Left renal pelvis (tissue), 4 donors: Measurements from ENCODE around the gene SYT2. TPM values are rescaled to one million over a fixed set of nuclear protein-coding genes. Genes with fewer than 3 reads are reported as not detected.
A peak's percentile ranks its signal among the peaks of the same experiment; 100 is the strongest.
"Not testable (repeated sequence)": the region's sequence is repeated elsewhere in the genome, so short reads cannot be mapped to it uniquely, and the experiment has no call there.

Experiments used
- DNase-seq, 4 donors: peaks; one replicate each; pipeline ENCODE4 v3.0.0-alpha.2; 2013; ENCODE audit warnings: low read depth in 4 of 4, low spot score in 3 of 4
- polyA plus RNA-seq, 4 donors: library from polyadenylated mRNA; unstranded; fragments of 120-200 nt; gene quantifications; one replicate each; pipeline ENCODE4 v1.2.1, GENCODE V29; 2013; ENCODE audit not compliant: insufficient read length in 4 of 4

The SYT2 gene
- polyA plus RNA-seq, 4 donors = 2.0 to 3.0 (median 2.0) TPM

DNA sequence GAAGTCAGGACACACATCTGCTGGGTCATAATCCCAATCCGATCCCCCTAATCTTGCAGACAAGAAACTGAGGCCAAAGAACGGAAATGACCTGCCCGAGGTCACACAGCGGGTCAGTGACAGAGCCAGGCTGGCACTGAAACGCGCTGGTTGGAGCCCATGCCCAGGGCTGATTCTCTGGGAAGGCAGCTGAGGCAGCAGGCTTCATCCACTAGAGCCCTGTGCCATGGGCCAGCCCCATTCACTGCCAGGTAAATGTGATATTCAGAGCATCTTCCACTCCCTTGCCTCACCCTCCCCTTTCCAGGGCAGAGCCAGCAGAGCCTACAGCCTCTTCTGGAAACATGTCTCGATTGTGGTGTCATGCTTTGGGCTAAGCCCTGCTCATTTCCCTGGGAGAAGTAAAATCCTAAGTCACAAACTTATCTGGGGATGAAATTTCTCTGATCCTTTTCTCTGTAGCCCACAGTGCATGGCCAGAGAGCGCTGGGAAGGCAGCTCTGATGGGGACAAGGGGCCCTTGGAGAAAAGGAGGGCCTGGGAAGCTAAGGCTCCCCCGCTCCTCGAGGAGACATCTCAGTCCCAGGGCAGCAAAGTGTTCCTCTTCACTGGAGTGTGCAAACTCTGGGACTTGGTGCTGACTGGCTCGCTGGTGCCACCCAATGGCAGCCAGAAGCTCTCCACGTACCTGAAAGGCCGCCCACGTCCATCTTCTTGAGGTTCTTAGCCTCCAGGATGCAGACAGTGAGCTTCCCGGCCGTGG, 110.4 kb downstream of the SYT2 start:
- no peak for DNase-seq

DNA sequence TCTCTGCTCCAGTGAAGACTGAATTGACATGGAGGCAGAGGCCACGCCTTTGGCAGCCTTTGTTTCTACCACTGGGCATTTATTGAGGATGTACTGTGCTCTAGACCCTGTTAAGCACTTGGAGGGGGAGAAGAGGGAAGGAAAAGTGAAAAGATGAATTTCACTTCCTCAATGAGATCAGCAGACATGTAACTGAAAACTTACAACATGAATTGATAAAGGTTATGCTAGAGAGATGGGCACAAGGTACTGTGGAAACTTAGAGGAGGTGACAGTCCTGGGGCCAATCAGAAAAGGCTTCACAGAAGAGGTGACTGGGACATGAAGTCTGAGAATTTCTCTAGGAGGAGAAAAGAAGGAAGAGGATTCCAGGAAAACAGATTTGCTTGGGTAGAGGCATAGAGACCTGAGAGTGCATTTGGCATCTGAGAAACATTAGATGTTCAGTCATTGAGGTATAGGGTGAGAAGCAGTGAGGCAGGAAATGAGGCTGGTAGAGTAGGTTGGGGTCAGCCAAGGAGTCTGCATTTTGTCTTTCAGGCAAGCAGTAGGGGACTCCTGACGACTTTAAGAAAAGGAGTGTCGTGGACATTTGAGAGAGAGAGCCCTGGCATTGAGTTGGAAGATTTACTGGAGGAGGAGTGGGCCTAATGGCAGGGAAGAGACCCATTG, 113.0 kb downstream of the SYT2 start:
- DNase-seq = no peak

- no peak for DNase-seq
Measured at GRCh38 chr1:202596638-202597037, 113.6 kb downstream of the SYT2 start.

DNA sequence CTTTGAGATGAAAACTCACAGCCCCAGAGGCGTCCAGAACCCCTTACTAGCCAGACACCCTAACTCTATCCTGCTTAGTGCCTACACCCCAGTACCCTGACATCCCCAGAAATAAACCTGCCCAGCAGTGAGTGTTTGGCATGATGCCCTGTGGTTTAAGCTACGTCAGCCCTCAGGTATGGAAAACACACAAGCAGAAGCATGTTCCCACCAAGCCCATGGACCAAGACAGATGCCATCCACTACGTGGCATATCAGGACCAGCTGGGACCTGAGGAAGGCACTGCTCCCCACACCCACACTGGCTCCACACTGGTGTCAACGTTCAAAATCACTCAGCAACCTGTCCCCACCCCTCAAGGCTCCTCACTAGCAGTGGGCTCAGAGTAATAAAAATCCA, 116.4 kb downstream of the SYT2 start:
- DNase-seq = no peak

DNA sequence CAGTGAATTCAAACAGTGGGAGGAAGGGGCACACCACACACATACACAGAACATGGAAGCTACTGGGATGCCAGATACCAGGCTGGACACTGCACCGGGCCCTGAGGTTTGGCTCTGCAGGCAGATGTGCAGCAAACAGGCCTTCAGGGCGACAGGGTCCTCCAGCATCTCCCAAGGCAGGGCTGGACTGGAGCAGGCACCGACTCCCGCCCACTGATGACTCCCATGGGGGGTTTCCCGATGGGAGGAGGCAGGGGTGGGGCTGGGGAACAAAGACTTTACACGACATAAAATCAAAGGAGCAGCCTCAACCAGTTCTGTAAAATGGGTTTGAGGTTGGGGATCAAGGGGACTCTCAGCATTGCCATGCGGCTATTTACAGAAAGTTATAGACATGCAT, 118.1 kb downstream of the SYT2 start:
- DNase-seq = no peak

DNA sequence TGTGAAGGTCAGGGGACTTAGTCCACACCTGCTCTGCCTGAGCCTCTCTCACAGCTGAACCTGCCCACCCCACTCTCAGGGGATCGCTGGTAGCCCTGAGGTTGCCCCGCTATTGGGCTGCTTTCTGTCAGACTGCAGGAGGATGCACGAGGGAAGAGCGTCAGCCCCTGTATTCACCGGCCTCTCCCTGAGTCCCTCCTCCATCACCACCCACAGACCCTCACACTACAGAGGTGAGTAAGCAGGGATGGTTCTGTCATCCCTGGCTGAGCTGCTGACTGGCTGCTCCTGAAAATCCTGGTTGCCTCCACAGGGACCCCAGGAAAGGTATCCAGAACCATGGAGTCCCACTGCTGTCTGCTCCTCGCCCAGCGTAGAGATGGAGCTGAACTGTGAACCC, 118.7 kb downstream of the SYT2 start:
- no peak for DNase-seq

GRCh38 chr1:202590975-202591411, 119.3 kb downstream of the SYT2 start:
- DNase-seq = no peak

GRCh38 chr1:202590126-202590525, 120.1 kb downstream of the SYT2 start:
- no peak for DNase-seq

DNA sequence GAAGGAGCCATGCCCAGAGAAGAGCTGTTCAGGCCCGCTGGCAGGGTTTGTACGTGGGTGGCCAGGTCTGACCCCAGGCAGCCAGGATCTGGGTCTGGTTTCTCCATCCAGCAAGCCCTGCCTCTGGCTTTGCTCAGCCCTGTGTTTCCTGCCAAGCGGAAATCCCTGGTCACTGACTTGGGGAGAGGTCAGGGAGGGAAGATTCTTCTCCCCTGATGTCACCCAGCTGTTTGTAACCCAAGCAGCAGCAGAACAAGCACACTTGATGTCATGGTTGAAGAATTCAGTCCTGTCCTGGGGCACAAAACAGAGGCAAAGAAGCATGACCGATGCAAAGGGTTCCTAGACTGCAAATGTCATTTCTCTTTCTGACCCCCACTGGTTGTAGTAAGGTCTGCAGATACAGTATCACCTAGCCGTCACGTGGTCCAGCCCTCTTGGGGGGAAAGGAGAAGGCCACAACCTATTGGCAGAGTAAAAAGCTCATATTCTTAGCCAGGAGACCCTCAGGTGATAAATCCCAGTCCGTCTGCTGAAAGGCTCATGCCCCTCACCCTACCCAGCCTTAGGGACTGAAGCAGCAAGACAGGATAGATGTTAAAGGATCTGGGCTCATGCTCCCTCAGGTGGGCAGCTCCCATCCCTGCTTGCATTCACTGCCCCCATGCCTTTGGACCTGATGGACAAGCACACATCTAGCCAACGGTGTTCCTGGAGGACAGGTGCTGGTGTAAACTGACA, 120.9 kb downstream of the SYT2 start:
- DNase-seq = peak; percentile 76 to 89 (median 80)

- no peak for DNase-seq
Measured at GRCh38 chr1:202588503-202589189, 121.6 kb downstream of the SYT2 start.

- no peak for DNase-seq
Measured at GRCh38 chr1:202587859-202588485, 122.3 kb downstream of the SYT2 start.

GRCh38 chr1:202586871-202587270, 123.4 kb downstream of the SYT2 start:
- no peak for DNase-seq

DNA sequence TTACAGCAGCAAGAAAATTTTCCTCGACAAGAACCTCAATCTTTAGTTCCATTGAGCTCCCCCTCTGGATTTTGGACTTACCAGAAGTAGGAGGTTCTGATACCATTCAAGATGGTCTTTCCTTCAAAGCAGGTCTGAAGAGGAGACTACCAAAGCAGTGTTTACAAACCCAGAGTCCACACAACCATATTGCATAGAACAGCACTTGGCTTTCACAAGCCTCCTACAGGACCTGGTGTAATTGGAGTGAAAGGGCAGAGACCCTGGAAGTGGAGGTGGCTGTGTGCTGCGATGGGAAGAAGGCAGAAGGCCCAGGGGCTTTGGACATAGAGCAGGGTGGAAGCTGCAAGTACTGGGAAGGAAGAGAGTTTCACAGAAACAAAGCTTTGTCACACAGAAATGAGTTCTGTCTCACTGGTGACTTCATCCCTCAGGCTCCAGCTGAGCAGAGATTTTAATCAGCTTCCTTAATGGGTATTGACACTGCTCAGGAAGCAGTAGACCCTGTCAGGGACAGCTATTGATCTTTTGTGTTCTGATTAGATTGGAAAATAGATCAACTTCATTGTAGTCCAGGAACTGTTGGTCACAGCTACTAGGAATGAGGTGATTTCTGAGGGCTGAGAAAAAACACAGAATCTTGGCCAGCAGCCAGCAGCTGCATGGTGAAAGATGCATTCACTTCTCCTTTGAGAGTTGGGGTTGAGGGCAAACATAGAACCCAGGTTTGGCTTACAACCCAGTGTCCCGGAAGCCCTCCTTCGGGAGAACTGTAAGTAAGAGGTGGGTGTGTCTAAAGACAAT, 124.0 kb downstream of the SYT2 start:
- DNase-seq = no peak

GRCh38 chr1:202585590-202585933, 124.7 kb downstream of the SYT2 start:
- DNase-seq = no peak

DNA sequence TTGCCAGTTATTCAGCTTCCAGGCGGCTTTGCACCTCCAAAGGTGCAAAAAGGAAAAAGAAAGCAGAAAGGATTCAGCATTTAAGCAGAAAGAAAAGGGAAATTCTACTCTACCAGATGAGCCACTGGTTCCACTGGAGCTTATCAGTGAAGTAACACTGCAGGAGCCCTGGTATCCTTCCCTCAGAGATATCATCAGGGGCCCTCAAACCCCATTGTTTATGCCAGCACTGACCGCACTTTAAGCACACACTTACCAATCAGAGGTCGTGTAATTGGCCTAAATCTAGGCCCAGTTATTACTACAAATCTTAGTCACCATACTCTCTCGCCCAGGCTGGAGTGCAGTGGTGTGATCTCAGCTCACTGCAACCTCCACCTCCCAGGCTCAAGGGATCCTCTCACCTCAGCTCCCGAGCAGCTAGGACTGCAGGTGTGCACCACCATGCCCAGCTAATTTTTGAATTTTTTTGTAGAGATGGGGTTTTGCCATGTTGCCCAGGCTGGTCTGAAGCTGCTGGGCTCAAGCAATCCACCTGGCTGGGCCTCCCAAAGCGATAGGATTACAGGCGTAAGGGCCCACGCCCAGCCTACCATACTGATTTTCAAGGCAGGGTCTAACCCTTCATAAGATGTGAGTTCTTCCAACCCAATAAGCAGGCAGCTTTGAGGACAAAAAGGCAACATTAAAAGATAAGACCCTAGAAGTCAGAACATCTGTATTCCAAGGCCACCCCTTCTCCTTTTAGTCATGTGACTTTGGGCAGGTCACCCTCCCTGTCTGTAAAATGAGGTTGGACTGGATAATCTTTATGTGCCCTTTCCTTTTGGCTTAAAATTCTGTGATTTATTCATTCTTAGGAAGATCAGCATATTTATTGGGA, 125.3 kb downstream of the SYT2 start:
- no peak for DNase-seq

DNA sequence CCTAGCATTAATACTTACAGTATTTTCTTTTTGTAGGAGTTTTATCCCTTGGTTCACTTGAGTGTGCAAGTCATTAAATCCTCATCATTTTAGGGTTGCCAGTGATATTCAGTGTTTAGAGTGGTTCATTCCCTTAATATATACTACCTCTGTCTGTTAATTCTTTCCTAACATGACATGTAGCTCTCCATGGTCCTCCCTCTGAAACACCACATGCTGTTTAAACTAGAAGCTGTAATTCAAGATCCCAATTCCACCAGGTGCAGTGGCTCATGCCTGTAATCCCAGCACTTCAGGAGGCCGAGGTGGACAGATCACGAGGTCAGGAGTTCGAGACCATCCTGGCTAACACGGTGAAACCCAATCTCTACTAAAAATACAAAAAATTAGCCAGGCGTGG, 127.9 kb downstream of the SYT2 start:
- not testable (repeated sequence) for DNase-seq

DNA sequence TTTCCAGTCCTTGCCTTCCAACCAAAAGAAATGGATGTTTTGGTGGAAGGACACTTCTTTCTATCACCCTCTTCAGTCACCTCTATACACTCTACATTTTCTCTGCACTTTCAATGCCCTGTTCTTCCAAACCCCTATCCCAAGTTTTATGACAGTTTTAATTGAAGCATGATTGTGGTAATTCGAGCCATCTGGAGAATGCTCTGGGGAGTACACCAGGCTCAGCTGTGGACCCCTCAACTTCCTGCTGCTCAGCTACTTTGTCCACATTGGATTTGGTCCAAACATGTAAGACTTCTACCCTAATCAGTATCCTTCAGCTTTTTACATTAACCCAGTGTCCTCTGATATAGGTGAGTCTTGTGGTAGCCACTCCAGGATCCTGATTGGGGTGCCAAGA, 129.6 kb downstream of the SYT2 start:
- DNase-seq = no peak

DNA sequence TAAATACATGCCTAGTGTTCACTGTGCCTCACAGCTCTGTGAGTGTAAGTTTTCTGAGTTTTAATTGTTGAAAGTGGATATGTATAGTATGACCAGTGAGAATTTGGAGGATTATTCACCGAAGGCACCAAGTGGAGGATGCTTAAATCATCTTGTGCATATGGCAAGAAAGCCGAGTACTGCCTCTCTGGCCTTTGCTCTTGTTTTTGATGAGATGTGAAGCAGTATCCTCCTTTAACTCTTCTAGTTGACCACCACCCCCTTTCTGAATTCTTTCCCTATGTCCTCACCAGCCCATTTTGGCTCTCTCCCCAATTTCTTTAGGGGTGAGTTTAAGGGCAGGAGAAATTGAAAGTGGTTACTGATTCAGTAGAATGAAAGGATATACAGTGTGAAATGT, 130.4 kb downstream of the SYT2 start:
- no peak for DNase-seq

- no peak for DNase-seq
Measured at GRCh38 chr1:202578565-202578964, 131.7 kb downstream of the SYT2 start.
